22Rv1 (cell line): ENCODE measurements around the gene ALAS1.

ENCODE experiments used
- H3K27ac ChIP-seq: fragments of 450-650 bp; 2 replicates; pipeline ENCODE4 v1.5.1; 2017
- CTCF ChIP-seq: fragments of 450-650 bp; IDR thresholded peaks from 2 replicates; pipeline ENCODE4 v1.5.1; 2017; ENCODE audit warnings: mild to moderate bottlenecking
- ZFX ChIP-seq: fragments of 450-650 bp; IDR thresholded peaks from 2 replicates; pipeline ENCODE4 v1.6.1; 2017; ENCODE audit warnings: antibody characterized with exemption, borderline replicate concordance

ALAS1 gene

GRCh38 chr3:52218454-52218853, 20.5 kb downstream of the ALAS1 start:
- TF ChIP-seq ZFX (no peak), CTCF (no peak)
- H3K27ac ChIP-seq, result no peak overlapping the region

- TF ChIP-seq CTCF, result no peak
- TF ChIP-seq ZFX, result no peak
- no peak overlapping the region for H3K27ac ChIP-seq
Observed at GRCh38 chr3:52218937-52219650, 21.1 kb downstream of the ALAS1 start.

GRCh38 chr3:52220380-52221026, 22.5 kb downstream of the ALAS1 start:
- TF ChIP-seq CTCF (peak; percentile 94), ZFX (no peak)
- no peak overlapping the region for H3K27ac ChIP-seq

- no peak for TF ChIP-seq CTCF
- no peak for TF ChIP-seq ZFX
- no peak overlapping the region for H3K27ac ChIP-seq
Observed at GRCh38 chr3:52221141-52221562, 23.2 kb downstream of the ALAS1 start.

GRCh38 chr3:52221563-52222318, 23.8 kb downstream of the ALAS1 start:
- no peak overlapping the region for H3K27ac ChIP-seq

GRCh38 chr3:52222319-52223221, 24.6 kb downstream of the ALAS1 start:
- H3K27ac ChIP-seq, result no peak overlapping the region
- TF ChIP-seq CTCF (no peak), ZFX (no peak)

More at GRCh38 chr3:52221563-52222318, 23.8 kb downstream of the ALAS1 start:
- TF ChIP-seq ZFX (no peak), CTCF (no peak)
